ENCODE data around the gene HAGH. TPM values are rescaled to one million over a fixed set of nuclear protein-coding genes. Genes with fewer than 3 reads are reported as not detected.

HAGH gene
- total and polyA plus RNA-seq, 4 donors, result 50.2 to 79.0 (median 55.6) TPM

DNA sequence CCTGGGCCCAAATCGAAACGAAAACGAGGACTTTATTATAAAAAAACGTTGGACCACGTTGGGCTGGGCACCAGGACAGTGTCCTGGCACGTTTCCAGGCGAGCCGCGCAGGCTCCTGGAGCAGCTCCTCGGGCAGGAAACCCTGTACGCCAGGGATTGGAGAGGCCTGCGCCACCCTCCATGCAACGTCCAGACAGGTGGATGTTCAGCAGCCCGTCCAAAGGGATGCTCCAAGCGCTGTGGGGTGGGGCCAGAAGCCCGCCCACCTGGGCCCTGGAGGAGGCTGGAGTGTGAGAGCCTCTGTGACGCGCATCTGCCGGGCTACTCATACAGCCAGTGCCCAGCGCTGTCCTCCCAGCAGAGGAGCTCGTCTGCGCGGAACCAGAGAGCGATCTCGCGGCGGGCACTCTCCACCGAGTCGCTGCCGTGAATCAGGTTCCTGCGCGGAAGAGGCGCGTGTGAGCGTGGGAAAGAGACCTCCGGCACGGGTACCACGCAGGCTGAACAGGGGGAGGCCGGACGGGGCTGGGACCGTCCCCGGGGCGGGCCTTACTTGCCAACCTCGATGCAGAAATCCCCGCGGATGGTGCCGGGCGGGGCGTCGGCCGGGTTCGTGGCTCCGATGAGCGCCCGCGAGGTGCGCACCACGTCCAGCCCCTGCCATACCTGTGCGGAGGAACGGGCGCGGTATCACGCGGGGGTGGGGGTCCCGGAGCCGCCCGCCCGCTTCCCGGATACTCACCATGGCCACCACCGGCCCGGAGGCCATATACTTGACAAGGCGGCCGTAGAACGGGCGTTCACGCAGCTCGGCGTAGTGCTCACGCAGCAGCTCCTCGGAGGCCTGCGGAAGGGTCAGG lies 56.1 kb downstream of the HAGH start:
- Histone ChIP-seq H3K4me1 (ENCODE audit: control insufficient read depth in 1 of 2, insufficient read depth in 2 of 2, low read length in 2 of 2) (no peaks in the 10 kb centered on the region), H3K9me3 (ENCODE audit: control insufficient read depth, low read length) (no peaks in the 10 kb centered on the region), H3K27me3 (ENCODE audit: control insufficient read depth in 1 of 2, insufficient read depth in 2 of 2, low read length in 1 of 2) (no peaks in the 10 kb centered on the region), H3K4me3 (ENCODE audit: low read length in 2 of 2) (peak overlapping the region; percentile 80 to 86), H3K27ac (ENCODE audit: low read depth in 1 of 2, low read length in 2 of 2) (peak overlapping the region in 1 of 2 donors; percentile 7), H3K36me3 (ENCODE audit: control insufficient read depth in 1 of 2, insufficient read depth in 2 of 2, low read length in 1 of 2) (no peaks in the 10 kb centered on the region)
- ATAC-seq (ENCODE audit: low FRiP score), result peak; percentile 24
- DNase-seq, result peak; percentile 85 to 91
- intact Hi-C loops (cut with DNase I), result loop anchor here in 1 of 2 donors (5.0 kb wide), 1 partner anchor 63 kb away; the partner anchor contains the start of gene MAPK8IP3
- 1 to 2% methylated on average over 72 to 81 of the region's 81 CpGs for WGBS, 2 donors

DNA sequence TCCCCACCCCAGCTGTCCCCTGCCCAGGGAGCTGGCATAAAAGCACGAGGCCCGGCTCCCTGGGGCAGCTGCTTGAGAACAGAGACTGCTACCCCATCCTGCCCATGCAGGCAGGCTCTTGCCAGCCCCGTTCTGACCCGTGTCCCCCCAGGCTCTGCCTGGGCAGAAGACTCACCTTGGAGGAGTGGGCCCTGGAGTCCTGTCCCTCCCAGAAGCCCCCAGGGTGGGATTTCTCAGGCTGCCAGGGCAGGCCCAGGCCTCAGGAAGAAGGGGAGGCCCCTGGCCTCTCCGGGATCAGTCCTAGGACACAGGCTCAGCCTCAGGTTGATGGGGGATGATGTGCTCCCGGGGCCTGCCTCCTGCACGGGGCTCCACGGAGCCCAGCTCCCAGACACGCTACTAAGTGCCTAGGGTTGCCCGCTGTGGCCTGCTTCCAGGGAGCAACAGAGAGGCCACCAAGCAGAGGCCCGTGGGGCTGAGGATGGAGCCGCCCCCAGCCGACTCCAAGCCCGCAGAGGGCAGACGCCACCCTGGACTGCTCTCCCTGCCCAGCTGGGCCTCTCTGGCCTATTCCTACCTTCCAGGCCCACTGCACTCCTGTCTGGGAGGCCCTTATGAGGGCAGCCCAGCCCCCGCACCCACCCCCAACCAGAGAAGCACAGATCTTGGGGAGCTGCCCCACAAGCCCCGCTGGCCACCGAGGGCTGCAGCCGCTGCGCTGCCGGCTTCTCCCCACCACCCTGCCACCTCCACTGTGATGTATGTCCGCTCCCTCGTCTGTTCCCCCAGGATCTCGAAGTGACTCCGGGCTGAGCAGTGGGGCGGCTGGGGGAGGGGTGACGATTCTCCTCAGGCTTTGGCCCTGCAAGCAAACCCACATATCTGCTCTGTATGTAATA lies 57.0 kb downstream of the HAGH start:
- Histone ChIP-seq H3K4me3 (ENCODE audit: low read length in 2 of 2) (no peak overlapping the region), H3K9me3 (ENCODE audit: control insufficient read depth, low read length) (no peaks in the 10 kb centered on the region), H3K27ac (ENCODE audit: low read depth in 1 of 2, low read length in 2 of 2) (peak overlapping the region in 1 of 2 donors; percentile 7), H3K36me3 (ENCODE audit: control insufficient read depth in 1 of 2, insufficient read depth in 2 of 2, low read length in 1 of 2) (no peaks in the 10 kb centered on the region), H3K4me1 (ENCODE audit: control insufficient read depth in 1 of 2, insufficient read depth in 2 of 2, low read length in 2 of 2) (no peaks in the 10 kb centered on the region), H3K27me3 (ENCODE audit: control insufficient read depth in 1 of 2, insufficient read depth in 2 of 2, low read length in 1 of 2) (no peaks in the 10 kb centered on the region)
- no peak for ATAC-seq (ENCODE audit: low FRiP score)
- intact Hi-C loops (cut with DNase I), result loop anchor here in 1 of 2 donors (5.0 kb wide), 1 partner anchor 62 kb away; the partner anchor contains the start of gene MAPK8IP3
- WGBS, 2 donors, result 65 to 72% methylated on average over 26 to 27 of the region's 27 CpGs
- DNase-seq, result no peak

- Histone ChIP-seq H3K27ac (ENCODE audit: low read depth in 1 of 2, low read length in 2 of 2) (no peak overlapping the region), H3K4me1 (ENCODE audit: control insufficient read depth in 1 of 2, insufficient read depth in 2 of 2, low read length in 2 of 2) (no peaks in the 10 kb centered on the region), H3K9me3 (ENCODE audit: control insufficient read depth, low read length) (no peaks in the 10 kb centered on the region), H3K4me3 (ENCODE audit: low read length in 2 of 2) (no peak overlapping the region), H3K27me3 (ENCODE audit: control insufficient read depth in 1 of 2, insufficient read depth in 2 of 2, low read length in 1 of 2) (no peaks in the 10 kb centered on the region), H3K36me3 (ENCODE audit: control insufficient read depth in 1 of 2, insufficient read depth in 2 of 2, low read length in 1 of 2) (no peaks in the 10 kb centered on the region)
- WGBS, 2 donors, result 77 to 79% methylated on average over 22 to 26 of the region's 26 CpGs
- DNase-seq, result no peak
- intact Hi-C loops (cut with DNase I), result no loop called here
- ATAC-seq (ENCODE audit: low FRiP score), result no peak
These were observed 57.7 kb downstream of the HAGH start for GRCh38 chr16:1768767-1769401.

DNA sequence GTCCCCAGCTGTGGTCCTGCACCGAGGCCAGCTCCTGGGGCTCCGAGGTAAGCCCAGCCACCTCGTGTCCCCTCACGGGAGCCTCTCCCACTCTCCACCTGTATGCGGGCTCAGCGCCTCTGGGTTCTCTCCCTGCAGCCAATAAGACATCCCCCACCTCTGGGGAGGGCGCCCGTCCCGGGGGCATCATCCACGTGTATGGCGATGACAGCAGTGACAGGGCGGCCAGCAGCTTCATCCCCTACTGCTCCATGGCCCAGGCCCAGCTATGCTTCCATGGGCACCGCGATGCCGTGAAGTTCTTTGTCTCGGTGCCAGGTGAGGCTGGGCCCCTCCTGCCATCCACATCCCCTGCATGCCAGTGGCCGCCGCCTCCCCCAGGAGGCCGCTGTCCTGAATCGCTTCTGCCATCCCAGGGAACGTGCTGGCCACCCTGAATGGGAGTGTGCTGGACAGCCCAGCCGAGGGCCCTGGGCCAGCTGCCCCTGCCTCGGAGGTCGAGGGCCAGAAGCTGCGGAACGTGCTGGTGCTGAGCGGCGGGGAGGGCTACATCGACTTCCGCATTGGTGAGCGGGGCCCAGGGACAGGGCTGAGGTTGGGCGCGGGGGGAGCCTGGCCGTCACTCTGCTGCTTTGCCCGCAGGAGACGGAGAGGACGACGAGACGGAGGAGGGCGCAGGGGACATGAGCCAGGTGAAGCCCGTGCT lies 58.4 kb downstream of the HAGH start:
- no peaks in the 10 kb centered on the region for H3K4me1 ChIP-seq (ENCODE audit: control insufficient read depth in 1 of 2, insufficient read depth in 2 of 2, low read length in 2 of 2)
- no peak overlapping the region for H3K4me3 ChIP-seq (ENCODE audit: low read length in 2 of 2)
- ATAC-seq (ENCODE audit: low FRiP score) (no peak), DNase-seq (no peak)
- WGBS, 2 donors, result 80 to 83% methylated on average over 41 of the region's 41 CpGs
- H3K27ac ChIP-seq (ENCODE audit: low read depth in 1 of 2, low read length in 2 of 2), result no peak overlapping the region
- H3K9me3 ChIP-seq (ENCODE audit: control insufficient read depth, low read length), result no peaks in the 10 kb centered on the region
- no peaks in the 10 kb centered on the region for H3K27me3 ChIP-seq (ENCODE audit: control insufficient read depth in 1 of 2, insufficient read depth in 2 of 2, low read length in 1 of 2)
- H3K36me3 ChIP-seq (ENCODE audit: control insufficient read depth in 1 of 2, insufficient read depth in 2 of 2, low read length in 1 of 2), result no peaks in the 10 kb centered on the region
- intact Hi-C loops (cut with DNase I), result no loop called here

DNA sequence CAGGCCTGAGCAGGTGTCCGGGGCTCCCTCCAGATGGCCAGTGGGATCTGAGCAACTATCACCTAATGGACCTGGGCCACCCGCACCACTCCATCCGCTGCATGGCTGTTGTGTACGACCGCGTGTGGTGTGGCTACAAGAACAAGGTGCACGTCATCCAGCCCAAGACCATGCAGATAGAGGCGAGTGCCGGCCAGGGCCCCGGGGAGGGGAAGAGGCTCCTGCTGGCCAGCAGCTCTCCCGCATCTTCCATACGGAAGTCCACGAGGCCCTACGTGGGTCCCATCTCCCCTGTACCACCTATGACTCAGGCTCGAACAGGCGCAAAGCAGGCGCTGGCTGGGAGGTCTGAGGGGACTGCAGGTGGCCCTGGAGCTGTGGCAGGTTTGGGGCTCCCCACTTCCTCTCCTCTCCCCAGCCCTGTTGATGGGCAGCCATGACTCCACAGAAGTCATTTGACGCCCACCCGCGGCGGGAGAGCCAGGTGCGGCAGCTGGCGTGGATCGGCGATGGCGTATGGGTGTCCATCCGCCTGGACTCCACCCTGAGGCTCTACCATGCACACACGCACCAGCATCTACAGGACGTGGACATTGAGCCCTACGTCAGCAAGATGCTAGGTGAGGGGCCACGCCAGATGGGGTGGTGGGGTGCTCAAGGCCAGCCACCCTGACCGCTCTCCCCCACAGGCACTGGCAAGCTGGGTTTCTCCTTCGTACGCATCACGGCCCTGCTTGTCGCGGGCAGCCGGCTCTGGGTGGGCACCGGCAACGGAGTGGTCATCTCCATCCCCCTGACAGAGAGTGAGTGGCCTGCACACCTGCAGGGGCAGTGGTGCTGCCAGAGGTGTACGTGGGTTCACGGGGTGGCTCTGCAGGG lies 59.3 kb downstream of the HAGH start:
- ATAC-seq (ENCODE audit: low FRiP score) (no peak), DNase-seq (no peak)
- no peak overlapping the region for H3K4me3 ChIP-seq (ENCODE audit: low read length in 2 of 2)
- no peaks in the 10 kb centered on the region for H3K36me3 ChIP-seq (ENCODE audit: control insufficient read depth in 1 of 2, insufficient read depth in 2 of 2, low read length in 1 of 2)
- H3K9me3 ChIP-seq (ENCODE audit: control insufficient read depth, low read length), result no peaks in the 10 kb centered on the region
- intact Hi-C loops (cut with DNase I), result no loop called here
- WGBS, 2 donors, result 91 to 92% methylated on average over 42 of the region's 42 CpGs
- H3K27me3 ChIP-seq (ENCODE audit: control insufficient read depth in 1 of 2, insufficient read depth in 2 of 2, low read length in 1 of 2), result no peaks in the 10 kb centered on the region
- H3K27ac ChIP-seq (ENCODE audit: low read depth in 1 of 2, low read length in 2 of 2), result no peak overlapping the region
- no peaks in the 10 kb centered on the region for H3K4me1 ChIP-seq (ENCODE audit: control insufficient read depth in 1 of 2, insufficient read depth in 2 of 2, low read length in 2 of 2)

DNA sequence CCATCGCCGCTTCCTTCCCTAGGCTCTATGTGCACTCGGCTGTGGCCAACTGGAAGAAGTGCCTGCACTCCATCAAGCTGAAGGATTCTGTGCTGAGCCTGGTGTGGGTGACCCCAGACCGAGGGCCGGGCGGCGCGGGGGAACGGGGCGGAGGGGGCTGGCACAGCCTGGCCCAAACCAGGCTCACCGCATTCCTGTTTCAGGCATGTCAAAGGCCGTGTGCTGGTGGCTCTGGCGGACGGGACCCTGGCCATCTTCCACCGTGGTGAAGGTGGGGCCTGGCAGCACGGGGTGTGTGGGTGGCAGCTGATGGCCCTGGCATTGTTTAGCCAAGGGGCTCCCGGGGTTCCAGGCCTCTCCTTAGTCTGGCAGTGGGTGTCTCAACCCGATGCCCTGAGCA lies 59.9 kb downstream of the HAGH start:
- WGBS, 2 donors, result 82 to 83% methylated on average over 18 of the region's 18 CpGs
- Histone ChIP-seq H3K4me1 (ENCODE audit: control insufficient read depth in 1 of 2, insufficient read depth in 2 of 2, low read length in 2 of 2) (no peaks in the 10 kb centered on the region), H3K9me3 (ENCODE audit: control insufficient read depth, low read length) (no peaks in the 10 kb centered on the region), H3K27ac (ENCODE audit: low read depth in 1 of 2, low read length in 2 of 2) (no peak overlapping the region), H3K4me3 (ENCODE audit: low read length in 2 of 2) (no peak overlapping the region), H3K36me3 (ENCODE audit: control insufficient read depth in 1 of 2, insufficient read depth in 2 of 2, low read length in 1 of 2) (no peaks in the 10 kb centered on the region), H3K27me3 (ENCODE audit: control insufficient read depth in 1 of 2, insufficient read depth in 2 of 2, low read length in 1 of 2) (no peaks in the 10 kb centered on the region)
- DNase-seq (no peak), ATAC-seq (ENCODE audit: low FRiP score) (no peak)
- intact Hi-C loops (cut with DNase I), result no loop called here

- DNase-seq (no peak), ATAC-seq (ENCODE audit: low FRiP score) (no peak)
- H3K27ac ChIP-seq (ENCODE audit: low read depth in 1 of 2, low read length in 2 of 2), result no peak overlapping the region
- H3K36me3 ChIP-seq (ENCODE audit: control insufficient read depth in 1 of 2, insufficient read depth in 2 of 2, low read length in 1 of 2), result no peaks in the 10 kb centered on the region
- no peaks in the 10 kb centered on the region for H3K27me3 ChIP-seq (ENCODE audit: control insufficient read depth in 1 of 2, insufficient read depth in 2 of 2, low read length in 1 of 2)
- intact Hi-C loops (cut with DNase I), result no loop called here
- H3K4me3 ChIP-seq (ENCODE audit: low read length in 2 of 2), result no peak overlapping the region
- H3K9me3 ChIP-seq (ENCODE audit: control insufficient read depth, low read length), result no peaks in the 10 kb centered on the region
- H3K4me1 ChIP-seq (ENCODE audit: control insufficient read depth in 1 of 2, insufficient read depth in 2 of 2, low read length in 2 of 2), result no peaks in the 10 kb centered on the region
- WGBS, 2 donors, result 89 to 91% methylated on average over 19 of the region's 19 CpGs
These were observed 60.4 kb downstream of the HAGH start for GRCh38 chr16:1766231-1766630.

Data from aorta (tissue), 5 donors.